WTC11 (cell line): ENCODE measurements around the gene IL36B. TPM values are rescaled to one million over a fixed set of nuclear protein-coding genes. Genes with fewer than 3 reads are reported as not detected.

Experiments used
- ATAC-seq: fragments of 200-7000 bp; cut with Tn5 transposase; 2 replicates; pipeline ENCODE4 v1.10.0; 2021; ENCODE audit warnings: mild to moderate bottlenecking, moderate library complexity
- CTCF ChIA-PET: fragments of 300-600 bp; sonication (Branson Sonifier 250); formaldehyde crosslinking; loops from one replicate; lab custom pipeline; 2021; ENCODE audit warnings: antibody characterized with exemption; lab: Charles Lee
- POLR2A ChIA-PET: fragments of 350-600 bp; sonication (Branson Sonifier 250); formaldehyde crosslinking; loops from one replicate; lab custom pipeline; 2021; ENCODE audit warnings: antibody characterized with exemption; lab: Charles Lee
- DNase-seq: peaks from one replicate; pipeline ENCODE4 v3.0.0; 2021; ENCODE audit warnings: low spot score
- H3K27ac Mint-ChIP-seq: 2 replicates; pipeline ENCODE4 v1.8.0; 2021; ENCODE audit warnings: mixed read lengths
- H3K27me3 Mint-ChIP-seq: 2 replicates; pipeline ENCODE4 v1.8.0; 2021; ENCODE audit warnings: low read depth, mild to moderate bottlenecking, moderate library complexity, mixed read lengths
- H3K36me3 Mint-ChIP-seq: 2 replicates; pipeline ENCODE4 v1.8.0; 2021; ENCODE audit warnings: mixed read lengths
- H3K4me1 Mint-ChIP-seq: 2 replicates; pipeline ENCODE4 v1.8.0; 2022; ENCODE audit warnings: mixed read lengths
- H3K4me3 Mint-ChIP-seq: 2 replicates; pipeline ENCODE4 v1.8.0; 2021; ENCODE audit warnings: mild to moderate bottlenecking, moderate library complexity, mixed read lengths
- H3K9me3 Mint-ChIP-seq: 2 replicates; pipeline ENCODE4 v1.8.0; 2021; ENCODE audit warnings: mixed read lengths
- AFF4 ChIP-seq: sonication (generic); formaldehyde crosslinking; IDR thresholded peaks from 2 replicates; pipeline ENCODE4 v1.8.1; 2023; ENCODE audit warnings: mild to moderate bottlenecking, missing genetic modification reagents, borderline replicate concordance
- ATF2 ChIP-seq: sonication (generic); formaldehyde crosslinking; IDR thresholded peaks from 2 replicates; pipeline ENCODE4 v1.8.1; 2022; ENCODE audit warnings: low read depth, missing genetic modification reagents, borderline replicate concordance
- CTCF ChIP-seq: fragments of 200-600 bp; IDR thresholded peaks from 2 replicates; pipeline ENCODE4 v1.8.0; 2022; ENCODE audit warnings: antibody characterized with exemption
- E2F5 ChIP-seq: sonication (generic); formaldehyde crosslinking; IDR thresholded peaks from 2 replicates; pipeline ENCODE4 v1.8.1; 2022; ENCODE audit warnings: mild to moderate bottlenecking, moderate library complexity, missing genetic modification reagents
- FOXK1 ChIP-seq: sonication (generic); formaldehyde crosslinking; IDR thresholded peaks from 2 replicates; pipeline ENCODE4 v1.8.0; 2022; ENCODE audit warnings: mild to moderate bottlenecking, moderate library complexity, missing genetic modification reagents
- FOXP1 ChIP-seq: sonication (generic); formaldehyde crosslinking; IDR thresholded peaks from 2 replicates; pipeline ENCODE4 v1.8.0; 2022; ENCODE audit warnings: missing genetic modification reagents, mild to moderate bottlenecking, moderate library complexity, borderline replicate concordance
- GRHL2 ChIP-seq: fragments of 250-450 bp; sonication (Bioruptor Pico); IDR thresholded peaks from 2 replicates; pipeline ENCODE4 v1.8.0; 2022; ENCODE audit warnings: mild to moderate bottlenecking, moderate library complexity; ENCODE audit not compliant: insufficient replicate concordance, severe bottlenecking
- HMGA2 ChIP-seq: fragments of 250-450 bp; sonication (Bioruptor Pico); IDR thresholded peaks from 2 replicates; pipeline ENCODE4 v1.4.0; 2021; ENCODE audit warnings: mild to moderate bottlenecking, moderate library complexity
- IRF2 ChIP-seq: sonication (generic); formaldehyde crosslinking; IDR thresholded peaks from 2 replicates; pipeline ENCODE4 v1.8.0; 2022; ENCODE audit warnings: low read depth, missing genetic modification reagents, borderline replicate concordance
- NFATC4 ChIP-seq: fragments of 250-450 bp; sonication (Bioruptor Pico); IDR thresholded peaks from 2 replicates; pipeline ENCODE4 v1.9.0; 2021; ENCODE audit warnings: mild to moderate bottlenecking
- SMAD3 ChIP-seq: sonication (generic); formaldehyde crosslinking; IDR thresholded peaks from 2 replicates; pipeline ENCODE4 v1.8.0; 2022; ENCODE audit warnings: missing genetic modification reagents, mild to moderate bottlenecking, borderline replicate concordance
- SMAD4 ChIP-seq: sonication (generic); formaldehyde crosslinking; IDR thresholded peaks from 2 replicates; pipeline ENCODE4 v1.8.0; 2022; ENCODE audit warnings: mild to moderate bottlenecking, missing genetic modification reagents
- SP1 ChIP-seq: sonication (generic); formaldehyde crosslinking; conservative IDR thresholded peaks from 2 replicates; pipeline ENCODE4 v1.8.1; 2022; ENCODE audit warnings: missing genetic modification reagents
- TCF7 ChIP-seq: sonication (generic); formaldehyde crosslinking; IDR thresholded peaks from 2 replicates; pipeline ENCODE4 v1.8.0; 2022; ENCODE audit warnings: mild to moderate bottlenecking, low read depth, missing genetic modification reagents, moderate library complexity
- TEAD1 ChIP-seq: sonication (generic); formaldehyde crosslinking; IDR thresholded peaks from 2 replicates; pipeline ENCODE4 v1.8.0; 2022; ENCODE audit warnings: mild to moderate bottlenecking, missing genetic modification reagents
- ZBTB21 ChIP-seq: sonication (generic); formaldehyde crosslinking; IDR thresholded peaks from 2 replicates; pipeline ENCODE4 v1.8.1; 2023; ENCODE audit warnings: mild to moderate bottlenecking, missing genetic modification reagents, borderline replicate concordance
- ZMAT4 ChIP-seq: fragments of 250-450 bp; sonication (Bioruptor Pico); IDR thresholded peaks from 2 replicates; pipeline ENCODE4 v1.9.0; 2021; ENCODE audit warnings: mild to moderate bottlenecking
- ZNF232 ChIP-seq: sonication (generic); formaldehyde crosslinking; IDR thresholded peaks from 2 replicates; pipeline ENCODE4 v1.8.0; 2022; ENCODE audit warnings: mild to moderate bottlenecking, missing genetic modification reagents
- ZNF396 ChIP-seq: fragments of 250-450 bp; sonication (Bioruptor Pico); IDR thresholded peaks from 2 replicates; pipeline ENCODE4 v1.8.0; 2021; ENCODE audit warnings: mild to moderate bottlenecking, moderate library complexity, borderline replicate concordance
- ZNF423 ChIP-seq: fragments of 250-450 bp; sonication (Bioruptor Pico); IDR thresholded peaks from 2 replicates; pipeline ENCODE4 v2.1.2; 2022; ENCODE audit warnings: mild to moderate bottlenecking, moderate library complexity
- total RNA-seq: library from RNA; stranded (reverse); gene quantifications from 3 replicates; pipeline ENCODE4 v1.2.3, GENCODE V29; 2021
- TF ChIP-seq, protein P1 (sequence below): sonication (generic); formaldehyde crosslinking; IDR thresholded peaks from 2 replicates; pipeline ENCODE4 v1.8.0; 2023; ENCODE audit warnings: missing genetic modification reagents
- TF ChIP-seq, protein P2 (sequence below): sonication (generic); formaldehyde crosslinking; IDR thresholded peaks from 2 replicates; pipeline ENCODE4 v1.8.1; 2023; ENCODE audit warnings: mild to moderate bottlenecking, missing genetic modification reagents

The IL36B gene
- total RNA-seq, 1 experiment from 2014 or later, result not detected

GRCh38 chr2:113060396-113060795 lies 7.7 kb upstream of the IL36B start (continued):
- TF ChIP-seq ATF2 (CRISPR knock-in tag) (no peak), ZNF396 (CRISPR knock-in tag) (no peak), ZNF423 (CRISPR knock-in tag) (no peak), NFATC4 (no peak), HMGA2 (CRISPR knock-in tag) (no peak), GRHL2 (no peak), E2F5 (CRISPR knock-in tag) (no peak), ZMAT4 (CRISPR knock-in tag) (no peak), TEAD1 (CRISPR knock-in tag) (no peak)

GRCh38 chr2:113058998-113059960 lies 6.6 kb upstream of the IL36B start, which contains the start of gene IL36RN:
IL36RN (plus strand) TSS chr2:113059198; CDS start chr2:113059439, 241 bp downstream.
- no peak within 1 kb of the TSS for H3K27ac Mint-ChIP-seq
- ChIA-PET CTCF (interaction anchor here (0.5 to 1.9 kb wide), 4 partner anchors 18 to 79 kb away, joined by 3 to 10 read pairs (median 4); no protein-coding TSS in a partner anchor), POLR2A (no interaction called here)
- H3K4me1 Mint-ChIP-seq, result no peaks in the 10 kb centered on the region
- H3K9me3 Mint-ChIP-seq, result peaks cover 33% of the 10 kb centered on the region
- ATAC-seq (no peak), DNase-seq (no peak)
- peaks cover 79% of the 10 kb centered on the region for H3K27me3 Mint-ChIP-seq
- peaks cover 19% of the 10 kb centered on the region for H3K36me3 Mint-ChIP-seq
- H3K4me3 Mint-ChIP-seq, result no peak within 1 kb of the TSS
- no peak for TF ChIP-seq TCF7 (CRISPR knock-in tag)
- TF ChIP-seq, protein P1, sequence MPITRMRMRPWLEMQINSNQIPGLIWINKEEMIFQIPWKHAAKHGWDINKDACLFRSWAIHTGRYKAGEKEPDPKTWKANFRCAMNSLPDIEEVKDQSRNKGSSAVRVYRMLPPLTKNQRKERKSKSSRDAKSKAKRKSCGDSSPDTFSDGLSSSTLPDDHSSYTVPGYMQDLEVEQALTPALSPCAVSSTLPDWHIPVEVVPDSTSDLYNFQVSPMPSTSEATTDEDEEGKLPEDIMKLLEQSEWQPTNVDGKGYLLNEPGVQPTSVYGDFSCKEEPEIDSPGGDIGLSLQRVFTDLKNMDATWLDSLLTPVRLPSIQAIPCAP, result no peak
- no peak for TF ChIP-seq AFF4 (CRISPR knock-in tag)
- TF ChIP-seq IRF2 (CRISPR knock-in tag), result no peak
- no peak for TF ChIP-seq ZBTB21 (CRISPR knock-in tag)
- TF ChIP-seq HMGA2 (CRISPR knock-in tag), result no peak
- TF ChIP-seq ZNF396 (CRISPR knock-in tag), result no peak
- TF ChIP-seq FOXP1, result no peak
- TF ChIP-seq FOXK1 (CRISPR knock-in tag), result no peak
- TF ChIP-seq, protein P2, sequence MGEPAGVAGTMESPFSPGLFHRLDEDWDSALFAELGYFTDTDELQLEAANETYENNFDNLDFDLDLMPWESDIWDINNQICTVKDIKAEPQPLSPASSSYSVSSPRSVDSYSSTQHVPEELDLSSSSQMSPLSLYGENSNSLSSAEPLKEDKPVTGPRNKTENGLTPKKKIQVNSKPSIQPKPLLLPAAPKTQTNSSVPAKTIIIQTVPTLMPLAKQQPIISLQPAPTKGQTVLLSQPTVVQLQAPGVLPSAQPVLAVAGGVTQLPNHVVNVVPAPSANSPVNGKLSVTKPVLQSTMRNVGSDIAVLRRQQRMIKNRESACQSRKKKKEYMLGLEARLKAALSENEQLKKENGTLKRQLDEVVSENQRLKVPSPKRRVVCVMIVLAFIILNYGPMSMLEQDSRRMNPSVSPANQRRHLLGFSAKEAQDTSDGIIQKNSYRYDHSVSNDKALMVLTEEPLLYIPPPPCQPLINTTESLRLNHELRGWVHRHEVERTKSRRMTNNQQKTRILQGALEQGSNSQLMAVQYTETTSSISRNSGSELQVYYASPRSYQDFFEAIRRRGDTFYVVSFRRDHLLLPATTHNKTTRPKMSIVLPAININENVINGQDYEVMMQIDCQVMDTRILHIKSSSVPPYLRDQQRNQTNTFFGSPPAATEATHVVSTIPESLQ, result no peak
- no peak for TF ChIP-seq SMAD3 (CRISPR knock-in tag)
- no peak for TF ChIP-seq ZNF232 (CRISPR knock-in tag)
- TF ChIP-seq CTCF, result no peak
- no peak for TF ChIP-seq SMAD4
- no peak for TF ChIP-seq SP1 (CRISPR knock-in tag)
